Astrocyte (in vitro differentiated cells and primary cell): ENCODE results near the gene PPP1R12C. TPM values are rescaled to one million over a fixed set of nuclear protein-coding genes. Genes with fewer than 3 reads are reported as not detected.

ENCODE experiments used
- DNase-seq: peaks from one replicate; pipeline ENCODE4 v3.0.0-alpha.2; 2010; ENCODE audit warnings: low read depth
- FAIRE-seq: peaks from 2 replicates; lab custom pipeline; 2011; peaks lifted over from hg19 to GRCh38; lab: Jason Lieb, UNC
- H2AFZ ChIP-seq: 2 replicates; pipeline ENCODE4 v1.6.0; 2012; ENCODE audit warnings: low read depth, low read length, inconsistent platforms
- H3K27ac ChIP-seq: 2 replicates; pipeline ENCODE4 v1.5.1; 2011; ENCODE audit warnings: low read depth, low read length, inconsistent platforms
- H3K27me3 ChIP-seq: 2 replicates; pipeline ENCODE4 v1.6.0; 2011; ENCODE audit warnings: low read length, inconsistent platforms; ENCODE audit not compliant: insufficient read depth
- H3K36me3 ChIP-seq: 2 replicates; pipeline ENCODE4 v1.5.1; 2011; ENCODE audit warnings: low read length, inconsistent platforms; ENCODE audit not compliant: insufficient read depth
- H3K4me1 ChIP-seq: 2 replicates; pipeline ENCODE4 v1.5.1; 2011; ENCODE audit warnings: low read length, inconsistent platforms; ENCODE audit not compliant: insufficient read depth
- H3K4me2 ChIP-seq: 2 replicates; pipeline ENCODE4 v1.6.0; 2012; ENCODE audit warnings: low read length, inconsistent platforms
- H3K4me3 ChIP-seq: 2 replicates; pipeline ENCODE4 v1.5.1; 2011; ENCODE audit warnings: low read depth, mild to moderate bottlenecking, low read length, inconsistent platforms; ENCODE audit not compliant: insufficient read depth
- H3K79me2 ChIP-seq: 2 replicates; pipeline ENCODE4 v1.6.0; 2012; ENCODE audit warnings: mild to moderate bottlenecking, low read length, inconsistent platforms; ENCODE audit not compliant: insufficient read depth
- H3K9ac ChIP-seq: 2 replicates; pipeline ENCODE4 v1.6.0; 2012; ENCODE audit warnings: mild to moderate bottlenecking, low read length, inconsistent platforms
- H3K9me3 ChIP-seq: 2 replicates; pipeline ENCODE4 v1.5.1; 2012; ENCODE audit warnings: low read depth, mild to moderate bottlenecking, low read length, inconsistent platforms; ENCODE audit not compliant: insufficient read depth
- H4K20me1 ChIP-seq: 2 replicates; pipeline ENCODE4 v1.6.0; 2012; ENCODE audit warnings: low read length, inconsistent platforms; ENCODE audit not compliant: insufficient read depth
- H3K27ac Mint-ChIP-seq: one replicate; pipeline ENCODE4 v1.8.0; 2021; ENCODE audit warnings: mild to moderate bottlenecking, mixed read lengths; ENCODE audit not compliant: unreplicated experiment
- H3K27me3 Mint-ChIP-seq: one replicate; pipeline ENCODE4 v1.8.0; 2021; ENCODE audit warnings: low read depth, mixed read lengths; ENCODE audit not compliant: unreplicated experiment
- H3K36me3 Mint-ChIP-seq: one replicate; pipeline ENCODE4 v1.8.0; 2021; ENCODE audit warnings: low read depth, mixed read lengths; ENCODE audit not compliant: unreplicated experiment
- H3K4me1 Mint-ChIP-seq: one replicate; pipeline ENCODE4 v1.8.0; 2021; ENCODE audit warnings: low read depth, mixed read lengths; ENCODE audit not compliant: unreplicated experiment
- H3K4me3 Mint-ChIP-seq: one replicate; pipeline ENCODE4 v1.8.0; 2021; ENCODE audit warnings: mild to moderate bottlenecking, moderate library complexity, mixed read lengths; ENCODE audit not compliant: unreplicated experiment
- H3K9me3 Mint-ChIP-seq: one replicate; pipeline ENCODE4 v1.8.0; 2021; ENCODE audit warnings: mild to moderate bottlenecking, mixed read lengths; ENCODE audit not compliant: unreplicated experiment
- CTCF ChIP-seq: IDR thresholded peaks from 2 replicates; pipeline ENCODE4 v1.5.1; 2011; ENCODE audit warnings: low read depth, mild to moderate bottlenecking, inconsistent platforms, low read length, moderate library complexity; ENCODE audit not compliant: insufficient read depth
- EZH2 ChIP-seq: IDR thresholded peaks from 2 replicates; pipeline ENCODE4 v1.6.1; 2012; ENCODE audit warnings: mild to moderate bottlenecking, low read length, inconsistent platforms; ENCODE audit not compliant: insufficient read depth
- total RNA-seq: library from RNA; stranded (reverse); gene quantifications from 2 replicates; pipeline ENCODE4 v1.2.1, GENCODE V29; 2021

Gene PPP1R12C
- total RNA-seq, 1 donor from 2014 or later: 86.2 TPM

GRCh38 chr19:55068950-55069864, 48.2 kb downstream of the PPP1R12C start:
- no peak for FAIRE-seq
- Histone ChIP-seq H3K9ac (no peak overlapping the region), H3K4me2 (peak overlapping the region; percentile 60)

GRCh38 chr19:55067869-55068268, 49.6 kb downstream of the PPP1R12C start:
- Histone ChIP-seq H3K4me2 (no peak overlapping the region), H4K20me1 (no peaks in the 10 kb centered on the region), H3K4me3 (no peak overlapping the region), H3K36me3 (no peaks in the 10 kb centered on the region), H3K9ac (no peak overlapping the region), H3K9me3 (no peaks in the 10 kb centered on the region), H2AFZ (no peak overlapping the region), H3K4me1 (no peaks in the 10 kb centered on the region), H3K27me3 (peaks cover 23% of the 10 kb centered on the region), H3K27ac (no peak overlapping the region), H3K79me2 (no peaks in the 10 kb centered on the region)
- Mint-ChIP-seq H3K4me1 (peaks cover 8% of the 10 kb centered on the region), H3K9me3 (peaks cover 8% of the 10 kb centered on the region), H3K4me3 (no peak overlapping the region), H3K27me3 (peaks cover 64% of the 10 kb centered on the region), H3K36me3 (no peaks in the 10 kb centered on the region), H3K27ac (no peak overlapping the region)
- DNase-seq (no peak), FAIRE-seq (no peak)
- TF ChIP-seq EZH2 (no peak), CTCF (no peak)

More at GRCh38 chr19:55068950-55069864, 48.2 kb downstream of the PPP1R12C start:
- no peaks in the 10 kb centered on the region for H3K9me3 ChIP-seq
- H2AFZ ChIP-seq: no peak overlapping the region
- peaks cover 8% of the 10 kb centered on the region for H3K4me1 Mint-ChIP-seq
- peaks cover 23% of the 10 kb centered on the region for H3K27me3 ChIP-seq
- no peak for DNase-seq
- no peaks in the 10 kb centered on the region for H3K36me3 Mint-ChIP-seq
- no peaks in the 10 kb centered on the region for H3K4me1 ChIP-seq
- H3K79me2 ChIP-seq: no peaks in the 10 kb centered on the region
- H3K4me3 ChIP-seq: no peak overlapping the region
- TF ChIP-seq CTCF (no peak), EZH2 (peak; percentile 38)
- no peaks in the 10 kb centered on the region for H3K36me3 ChIP-seq
- H3K27ac Mint-ChIP-seq: peak overlapping the region; percentile 31
- H3K9me3 Mint-ChIP-seq: peaks cover 8% of the 10 kb centered on the region
- peaks cover 70% of the 10 kb centered on the region for H3K27me3 Mint-ChIP-seq
- H3K27ac ChIP-seq: no peak overlapping the region
- H4K20me1 ChIP-seq: no peaks in the 10 kb centered on the region
- H3K4me3 Mint-ChIP-seq: peak overlapping the region; percentile 70
